Measurements from ENCODE around the gene DPP7. TPM values are rescaled to one million over a fixed set of nuclear protein-coding genes. Genes with fewer than 3 reads are reported as not detected.

Gene DPP7
- total RNA-seq: 164 TPM
- 205 TPM for polyA plus RNA-seq (ENCODE audit: insufficient read depth, low read depth, low replicate concordance)
- long read RNA-seq, donor 1, partial matches to known transcripts: 0 of 1 reads
- long read RNA-seq, donor 1, other reads (novel, unspliced or antisense): 0 of 1 reads
- long read RNA-seq, donor 2, partial matches to known transcripts: 0 of 5 reads
- long read RNA-seq, donor 2, other reads (novel, unspliced or antisense): 0 of 5 reads
- long read RNA-seq, donor 3, transcript DPP7-201 (13 exons, 1,590 nt): major isoform, 6 of 6 reads
- long read RNA-seq, donor 3, partial matches to known transcripts: 0 of 6 reads
- long read RNA-seq, donor 3, other reads (novel, unspliced or antisense): 0 of 6 reads
- long read RNA-seq, donor 4, partial matches to known transcripts: 0 of 4 reads
- long read RNA-seq, donor 4, other reads (novel, unspliced or antisense): 0 of 4 reads
- long read RNA-seq, donor 5: 0 reads
- long read RNA-seq, donor 6, transcript DPP7-201 (13 exons, 1,590 nt): major isoform, 14 of 14 reads
- long read RNA-seq, donor 6, partial matches to known transcripts: 0 of 14 reads
- long read RNA-seq, donor 6, other reads (novel, unspliced or antisense): 0 of 14 reads
- long read RNA-seq, donor 7, transcript DPP7-201 (13 exons, 1,590 nt): major isoform, 141 of 276 reads
- long read RNA-seq, donor 7, transcript DPP7-210 (5 exons, 958 nt): minor isoform, 6 of 276 reads
- long read RNA-seq, donor 7, partial matches to known transcripts: 30 of 276 reads
- long read RNA-seq, donor 7, other reads (novel, unspliced or antisense): 99 of 276 reads
- long read RNA-seq, donor 8, partial matches to known transcripts: 0 of 1 reads
- long read RNA-seq, donor 8, other reads (novel, unspliced or antisense): 0 of 1 reads
- long read RNA-seq, donor 9, partial matches to known transcripts: 0 of 3 reads
- long read RNA-seq, donor 9, other reads (novel, unspliced or antisense): 0 of 3 reads
- long read RNA-seq, donor 10, partial matches to known transcripts: 0 of 2 reads
- long read RNA-seq, donor 10, other reads (novel, unspliced or antisense): 0 of 2 reads

DNA sequence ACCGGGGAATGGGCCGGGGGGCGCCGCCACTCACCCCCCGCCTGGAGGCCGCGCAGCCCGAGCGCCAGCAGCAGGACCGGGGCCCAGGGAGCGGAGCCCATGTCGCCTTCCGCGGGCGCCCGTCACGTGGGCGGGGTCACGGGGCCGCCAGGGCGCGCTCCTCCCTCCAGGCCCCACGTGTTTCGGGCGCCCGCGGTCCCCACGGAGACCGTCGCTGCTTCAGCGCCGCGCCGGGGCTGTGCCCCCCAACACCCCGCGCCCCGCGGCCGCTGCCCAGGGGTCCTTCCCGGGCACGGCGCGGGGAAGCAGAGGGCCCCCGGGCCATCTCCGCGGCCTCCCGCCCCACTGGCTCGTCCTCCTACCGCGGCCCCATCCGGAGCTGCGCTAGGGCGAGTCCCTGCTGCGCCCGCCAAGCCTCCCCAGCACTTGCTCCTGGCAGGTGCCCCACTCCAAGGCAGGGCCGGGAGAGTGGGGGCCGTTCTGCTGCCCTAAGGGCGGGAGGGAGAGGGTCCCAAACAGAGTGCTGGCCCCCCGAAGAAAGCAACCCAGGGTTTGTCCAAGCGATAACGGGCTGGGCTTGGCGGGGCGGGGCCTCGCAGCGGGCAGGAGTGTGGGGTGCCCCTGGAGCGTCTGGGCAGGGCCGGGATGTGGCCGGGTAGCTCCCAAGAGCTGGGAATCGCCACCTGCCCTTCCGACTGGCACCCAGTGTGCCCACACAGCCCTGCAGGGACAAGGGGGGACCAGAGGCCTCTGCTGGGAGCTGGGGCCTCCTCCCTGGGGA lies at the start of gene DPP7:
DPP7 (minus strand) TSS at position 121 of the 781 bp plus-strand sequence; CDS start at position 101, 20 bp downstream.
- Histone ChIP-seq H3K27ac (ENCODE audit: low read depth in 2 of 2, low read length in 2 of 2) (no peak within 1 kb of the TSS), H3K4me3 (ENCODE audit: low read length in 3 of 3) (peak within 1 kb of the TSS in 1 of 3 donors; percentile 53), H3K36me3 (ENCODE audit: control insufficient read depth in 2 of 3, insufficient read depth in 3 of 3, low read length in 3 of 3) (no peaks in the 10 kb centered on the region), H3K9me3 (ENCODE audit: control insufficient read depth in 2 of 3, insufficient read depth in 1 of 3, low read length in 3 of 3) (no peaks in the 10 kb centered on the region), H3K9ac (ENCODE audit: low read length in 3 of 3) (no peak within 1 kb of the TSS), H3K4me1 (ENCODE audit: control insufficient read depth in 2 of 3, insufficient read depth in 2 of 3, low read depth in 1 of 3, low read length in 3 of 3) (peaks cover 0 to 4% (median 0%) of the 10 kb centered on the region in 3 donors), H3K27me3 (ENCODE audit: control insufficient read depth, insufficient read depth, low read length) (peaks cover 6% of the 10 kb centered on the region)
- FAIRE-seq (no peak), DNase-seq (peak in 4 of 5 donors; percentile 16 to 93 (median 45))
- TF ChIP-seq, protein P1, sequence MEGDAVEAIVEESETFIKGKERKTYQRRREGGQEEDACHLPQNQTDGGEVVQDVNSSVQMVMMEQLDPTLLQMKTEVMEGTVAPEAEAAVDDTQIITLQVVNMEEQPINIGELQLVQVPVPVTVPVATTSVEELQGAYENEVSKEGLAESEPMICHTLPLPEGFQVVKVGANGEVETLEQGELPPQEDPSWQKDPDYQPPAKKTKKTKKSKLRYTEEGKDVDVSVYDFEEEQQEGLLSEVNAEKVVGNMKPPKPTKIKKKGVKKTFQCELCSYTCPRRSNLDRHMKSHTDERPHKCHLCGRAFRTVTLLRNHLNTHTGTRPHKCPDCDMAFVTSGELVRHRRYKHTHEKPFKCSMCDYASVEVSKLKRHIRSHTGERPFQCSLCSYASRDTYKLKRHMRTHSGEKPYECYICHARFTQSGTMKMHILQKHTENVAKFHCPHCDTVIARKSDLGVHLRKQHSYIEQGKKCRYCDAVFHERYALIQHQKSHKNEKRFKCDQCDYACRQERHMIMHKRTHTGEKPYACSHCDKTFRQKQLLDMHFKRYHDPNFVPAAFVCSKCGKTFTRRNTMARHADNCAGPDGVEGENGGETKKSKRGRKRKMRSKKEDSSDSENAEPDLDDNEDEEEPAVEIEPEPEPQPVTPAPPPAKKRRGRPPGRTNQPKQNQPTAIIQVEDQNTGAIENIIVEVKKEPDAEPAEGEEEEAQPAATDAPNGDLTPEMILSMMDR (IDR thresholded peaks at IDR 0.05; ENCODE audit: borderline replicate concordance, extremely low read depth, insufficient read depth): no peak
- intact Hi-C loops (cut with DNase I): loop anchor here (10.0 kb wide), 1 partner anchor 120 kb away; the partner anchor contains the start of gene SLC34A3

DNA sequence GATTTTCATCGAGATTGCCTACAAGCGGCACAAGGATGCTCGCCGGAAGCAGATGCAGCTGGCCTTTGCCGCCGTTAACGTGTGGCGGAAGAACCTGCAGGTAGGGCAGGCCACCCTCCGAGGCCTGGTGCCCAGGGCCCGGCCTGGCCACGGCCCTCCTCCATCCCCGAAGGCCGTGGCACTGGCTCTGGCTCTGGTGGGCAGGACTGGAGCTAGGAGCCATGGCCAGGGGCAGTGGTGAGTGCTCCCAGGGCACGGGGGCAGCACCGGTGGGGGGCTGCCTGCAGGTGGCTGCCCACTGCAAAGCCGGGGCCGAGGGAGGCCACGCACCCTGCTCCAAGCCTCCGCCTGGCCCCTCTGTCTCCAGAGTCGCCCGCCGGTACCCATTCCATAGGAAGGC lies 49.3 kb upstream of the DPP7 start:
- TF ChIP-seq, protein P1 (IDR thresholded peaks at IDR 0.05; ENCODE audit: borderline replicate concordance, extremely low read depth, insufficient read depth): no peak
- Histone ChIP-seq H3K27me3 (ENCODE audit: control insufficient read depth, insufficient read depth, low read length) (peaks cover 37% of the 10 kb centered on the region), H3K4me3 (ENCODE audit: low read length in 3 of 3) (no peak overlapping the region), H3K9ac (ENCODE audit: low read length in 3 of 3) (no peak overlapping the region), H3K27ac (ENCODE audit: low read depth in 2 of 2, low read length in 2 of 2) (no peak overlapping the region), H3K4me1 (ENCODE audit: control insufficient read depth in 2 of 3, insufficient read depth in 2 of 3, low read depth in 1 of 3, low read length in 3 of 3) (peaks cover 0 to 6% (median 0%) of the 10 kb centered on the region in 3 donors), H3K36me3 (ENCODE audit: control insufficient read depth in 2 of 3, insufficient read depth in 3 of 3, low read length in 3 of 3) (no peaks in the 10 kb centered on the region), H3K9me3 (ENCODE audit: control insufficient read depth in 2 of 3, insufficient read depth in 1 of 3, low read length in 3 of 3) (no peaks in the 10 kb centered on the region)
- no peak for DNase-seq
- no peak for FAIRE-seq
- intact Hi-C loops (cut with DNase I): no loop called here

DNA sequence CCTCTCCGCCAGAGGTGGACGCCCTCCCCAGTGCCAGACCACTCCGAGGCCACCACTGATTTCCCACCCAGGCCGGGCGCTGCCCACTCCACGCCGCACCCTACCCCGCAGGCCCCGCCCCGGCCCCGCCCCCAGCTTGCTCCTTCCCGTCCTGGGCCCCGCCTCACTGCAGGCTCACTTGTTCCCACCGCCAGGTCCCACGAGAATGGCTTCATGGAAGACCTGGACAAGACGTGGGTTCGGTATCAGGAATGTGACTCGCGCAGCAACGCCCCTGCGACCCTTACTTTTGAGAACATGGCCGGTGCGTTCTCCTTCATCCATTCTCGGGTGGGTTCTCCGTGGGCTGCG lies 48.8 kb upstream of the DPP7 start:
- Histone ChIP-seq H3K27me3 (ENCODE audit: control insufficient read depth, insufficient read depth, low read length) (peaks cover 38% of the 10 kb centered on the region), H3K9me3 (ENCODE audit: control insufficient read depth in 2 of 3, insufficient read depth in 1 of 3, low read length in 3 of 3) (no peaks in the 10 kb centered on the region), H3K9ac (ENCODE audit: low read length in 3 of 3) (no peak overlapping the region), H3K4me1 (ENCODE audit: control insufficient read depth in 2 of 3, insufficient read depth in 2 of 3, low read depth in 1 of 3, low read length in 3 of 3) (peaks cover 0 to 6% (median 0%) of the 10 kb centered on the region in 3 donors), H3K36me3 (ENCODE audit: control insufficient read depth in 2 of 3, insufficient read depth in 3 of 3, low read length in 3 of 3) (no peaks in the 10 kb centered on the region), H3K4me3 (ENCODE audit: low read length in 3 of 3) (no peak overlapping the region), H3K27ac (ENCODE audit: low read depth in 2 of 2, low read length in 2 of 2) (no peak overlapping the region)
- intact Hi-C loops (cut with DNase I): no loop called here
- DNase-seq (no peak), FAIRE-seq (no peak)
- TF ChIP-seq, protein P1 (IDR thresholded peaks at IDR 0.05; ENCODE audit: borderline replicate concordance, extremely low read depth, insufficient read depth): no peak
